IPS-18c (cell line): Measurements from ENCODE around the gene SMR3A.

Source experiments
- H3K4me3 ChIP-seq: 2 replicates; pipeline ENCODE4 v1.7.0; 2013; ENCODE audit warnings: low read depth, mild to moderate bottlenecking, low read length, moderate library complexity; ENCODE audit not compliant: insufficient read depth
- H3K9me3 ChIP-seq: one replicate; pipeline ENCODE4 v1.6.1; 2013; ENCODE audit warnings: mild to moderate bottlenecking, low read length, moderate library complexity; ENCODE audit not compliant: control insufficient read depth, insufficient read depth

The SMR3A gene

GRCh38 chr4:70360460-70360859, at the start of gene SMR3A:
Gene SMR3A (plus strand): TSS chr4:70360760. CDS start chr4:70362116, 1,356 bp downstream.
- Histone ChIP-seq H3K9me3 (no peaks in the 10 kb centered on the region), H3K4me3 (no peak within 1 kb of the TSS)

GRCh38 chr4:70313736-70314135, 46.8 kb upstream of the SMR3A start:
- Histone ChIP-seq H3K9me3 (no peaks in the 10 kb centered on the region), H3K4me3 (no peak overlapping the region)

- Histone ChIP-seq H3K9me3 (no peaks in the 10 kb centered on the region), H3K4me3 (no peak overlapping the region)
Measured at GRCh38 chr4:70315928-70316327, 44.6 kb upstream of the SMR3A start.

GRCh38 chr4:70326052-70326451, 34.5 kb upstream of the SMR3A start:
- no peak overlapping the region for H3K4me3 ChIP-seq
- no peaks in the 10 kb centered on the region for H3K9me3 ChIP-seq

- Histone ChIP-seq H3K9me3 (no peaks in the 10 kb centered on the region), H3K4me3 (no peak within 1 kb of the TSS)
Measured at GRCh38 chr4:70334681-70335080, 25.9 kb upstream of the SMR3A start, which contains the start of gene CABS1. Gene CABS1 (plus strand): TSS chr4:70334981. CDS start chr4:70335040, 59 bp downstream.

GRCh38 chr4:70336043-70336442, 24.5 kb upstream of the SMR3A start:
- Histone ChIP-seq H3K9me3 (no peaks in the 10 kb centered on the region), H3K4me3 (no peak overlapping the region)

- Histone ChIP-seq H3K4me3 (no peak overlapping the region), H3K9me3 (no peaks in the 10 kb centered on the region)
Measured at GRCh38 chr4:70337886-70338420, 22.6 kb upstream of the SMR3A start.

GRCh38 chr4:70356185-70356584, 4.4 kb upstream of the SMR3A start:
- Histone ChIP-seq H3K4me3 (no peak overlapping the region), H3K9me3 (no peaks in the 10 kb centered on the region)

GRCh38 chr4:70359115-70359661, 1.4 kb upstream of the SMR3A start:
- Histone ChIP-seq H3K4me3 (no peak overlapping the region), H3K9me3 (no peaks in the 10 kb centered on the region)

- H3K9me3 ChIP-seq, result no peaks in the 10 kb centered on the region
- no peak overlapping the region for H3K4me3 ChIP-seq
Measured at GRCh38 chr4:70364002-70364401, 3.4 kb downstream of the SMR3A start.

GRCh38 chr4:70365479-70365878, 4.9 kb downstream of the SMR3A start:
- H3K9me3 ChIP-seq, result no peaks in the 10 kb centered on the region
- no peak overlapping the region for H3K4me3 ChIP-seq

- Histone ChIP-seq H3K9me3 (no peaks in the 10 kb centered on the region), H3K4me3 (no peak overlapping the region)
Measured at GRCh38 chr4:70367813-70368212, 7.3 kb downstream of the SMR3A start.

- Histone ChIP-seq H3K9me3 (no peaks in the 10 kb centered on the region), H3K4me3 (no peak overlapping the region)
Measured at GRCh38 chr4:70371987-70372386, 11.4 kb downstream of the SMR3A start.

GRCh38 chr4:70372760-70373159, 12.2 kb downstream of the SMR3A start:
- no peaks in the 10 kb centered on the region for H3K9me3 ChIP-seq
- H3K4me3 ChIP-seq, result no peak overlapping the region

- no peak overlapping the region for H3K4me3 ChIP-seq
- no peaks in the 10 kb centered on the region for H3K9me3 ChIP-seq
Measured at GRCh38 chr4:70380578-70380977, 20.0 kb downstream of the SMR3A start.

- Histone ChIP-seq H3K9me3 (no peaks in the 10 kb centered on the region), H3K4me3 (no peak within 1 kb of the TSS)
Measured at GRCh38 chr4:70382691-70383181, 22.2 kb downstream of the SMR3A start, which contains the start of gene SMR3B. Gene SMR3B (plus strand): TSS chr4:70383131. CDS start chr4:70384511, 1,380 bp downstream.

- H3K9me3 ChIP-seq, result no peaks in the 10 kb centered on the region
- H3K4me3 ChIP-seq, result no peak overlapping the region
Measured at GRCh38 chr4:70392057-70392776, 31.7 kb downstream of the SMR3A start.

- Histone ChIP-seq H3K4me3 (no peak within 1 kb of the TSS), H3K9me3 (no peaks in the 10 kb centered on the region)
Measured at GRCh38 chr4:70397580-70397979, 37.0 kb downstream of the SMR3A start, which contains the start of gene OPRPN. Gene OPRPN (plus strand): TSS chr4:70397940. CDS start chr4:70399286, 1,346 bp downstream.
